SU-DHL-6 (cell line): ENCODE data around the gene DENND1B.
"Not testable (repeated sequence)": the region's sequence is repeated elsewhere in the genome, so short reads cannot be mapped to it uniquely, and the experiment has no call there.

Experiments
- H2AFZ ChIP-seq: fragments of 200-600 bp; sonication (generic); 2 replicates; pipeline ENCODE4 v1.6.1; 2014; ENCODE audit warnings: low read depth, mild to moderate bottlenecking, moderate library complexity, mixed read lengths, antibody characterized with exemption, low read length; ENCODE audit not compliant: severe bottlenecking
- H3F3A ChIP-seq: fragments of 200-600 bp; shearing (Covaris generic); 2 replicates; pipeline ENCODE4 v1.6.0; 2016; ENCODE audit warnings: antibody characterized with exemption, mild to moderate bottlenecking; ENCODE audit not compliant: insufficient read depth
- H3K27ac ChIP-seq: fragments of 200-600 bp; sonication (generic); 2 replicates; pipeline ENCODE4 v1.5.1; 2016; ENCODE audit warnings: low read depth, mild to moderate bottlenecking, low read length, moderate library complexity, mixed read lengths
- H3K27me3 ChIP-seq: fragments of 200-600 bp; sonication (generic), shearing (Covaris generic); 2 replicates; pipeline ENCODE4 v1.6.0; 2014; ENCODE audit warnings: mild to moderate bottlenecking, low read length
- H3K36me3 ChIP-seq: fragments of 200-600 bp; sonication (generic); 2 replicates; pipeline ENCODE4 v1.6.1; 2014; ENCODE audit warnings: mild to moderate bottlenecking, low read length, mixed read lengths
- H3K4me2 ChIP-seq: fragments of 300-600, 200-600 bp; shearing (Covaris generic), sonication (generic); 2 replicates; pipeline ENCODE4 v1.6.0; 2014; ENCODE audit warnings: low read length, low read depth, mild to moderate bottlenecking; ENCODE audit not compliant: poor library complexity, severe bottlenecking
- H3K4me3 ChIP-seq: fragments of 200-600 bp; sonication (generic); 2 replicates; pipeline ENCODE4 v1.5.1; 2014; ENCODE audit warnings: antibody characterized with exemption, low read length, mild to moderate bottlenecking, mixed read lengths; ENCODE audit not compliant: insufficient read depth, poor library complexity, severe bottlenecking
- H3K79me2 ChIP-seq: fragments of 200-600 bp; sonication (generic); 2 replicates; pipeline ENCODE4 v1.6.1; 2014; ENCODE audit warnings: mild to moderate bottlenecking, low read length, moderate library complexity; ENCODE audit not compliant: insufficient read depth
- H3K9ac ChIP-seq: fragments of 200-600 bp; sonication (generic); 2 replicates; pipeline ENCODE4 v1.7.0; 2014; ENCODE audit warnings: mild to moderate bottlenecking, low read length
- H3K9me2 ChIP-seq: fragments of 200-600 bp; sonication (generic); replicated peaks from 2 replicates; pipeline ENCODE4 v1.6.1; 2014; ENCODE audit warnings: low read length; ENCODE audit not compliant: insufficient read depth
- H3K9me3 ChIP-seq: fragments of 200-600 bp; sonication (generic); 2 replicates; pipeline ENCODE4 v1.6.1; 2014; ENCODE audit warnings: low read length, mixed read lengths; ENCODE audit not compliant: insufficient read depth
- H4K20me1 ChIP-seq: fragments of 200-600 bp; sonication (generic); 2 replicates; pipeline ENCODE4 v1.6.1; 2014; ENCODE audit warnings: low read depth, mild to moderate bottlenecking, antibody characterized with exemption, low read length, moderate library complexity, mixed read lengths
- EZH2phosphoT487 ChIP-seq: fragments of 200-600 bp; sonication (generic), shearing (Covaris generic); conservative IDR thresholded peaks from 2 replicates; pipeline ENCODE4 v1.6.1; 2018; ENCODE audit warnings: mild to moderate bottlenecking, antibody characterized with exemption, low read length, moderate library complexity, mixed read lengths
- TF ChIP-seq, protein P1 (sequence below): fragments of 200-600 bp; sonication (generic); IDR thresholded peaks from one replicate; pipeline ENCODE4 v1.5.1; 2017; ENCODE audit warnings: antibody characterized with exemption, mild to moderate bottlenecking, low read length, moderate library complexity; ENCODE audit not compliant: insufficient read depth, poor library complexity, severe bottlenecking

The DENND1B gene

GRCh38 chr1:197515421-197515820 lies 259.9 kb downstream of the DENND1B start:
- Histone ChIP-seq H3K9me3 (no peaks in the 10 kb centered on the region), H3K79me2 (no peaks in the 10 kb centered on the region), H3K9me2 (no peaks in the 10 kb centered on the region), H4K20me1 (no peaks in the 10 kb centered on the region), H3F3A (0 out of 2 replicates have a peak, but pooled peaks cover 3% of the 10 kb centered on the region), H3K4me2 (no peak overlapping the region), H3K9ac (no peak overlapping the region), H3K4me3 (no peak overlapping the region), H3K27me3 (no peaks in the 10 kb centered on the region), H3K27ac (no peak overlapping the region), H3K36me3 (peaks cover 8% of the 10 kb centered on the region), H2AFZ (no peak overlapping the region)
- no peak for TF ChIP-seq EZH2phosphoT487
- TF ChIP-seq, protein P1, sequence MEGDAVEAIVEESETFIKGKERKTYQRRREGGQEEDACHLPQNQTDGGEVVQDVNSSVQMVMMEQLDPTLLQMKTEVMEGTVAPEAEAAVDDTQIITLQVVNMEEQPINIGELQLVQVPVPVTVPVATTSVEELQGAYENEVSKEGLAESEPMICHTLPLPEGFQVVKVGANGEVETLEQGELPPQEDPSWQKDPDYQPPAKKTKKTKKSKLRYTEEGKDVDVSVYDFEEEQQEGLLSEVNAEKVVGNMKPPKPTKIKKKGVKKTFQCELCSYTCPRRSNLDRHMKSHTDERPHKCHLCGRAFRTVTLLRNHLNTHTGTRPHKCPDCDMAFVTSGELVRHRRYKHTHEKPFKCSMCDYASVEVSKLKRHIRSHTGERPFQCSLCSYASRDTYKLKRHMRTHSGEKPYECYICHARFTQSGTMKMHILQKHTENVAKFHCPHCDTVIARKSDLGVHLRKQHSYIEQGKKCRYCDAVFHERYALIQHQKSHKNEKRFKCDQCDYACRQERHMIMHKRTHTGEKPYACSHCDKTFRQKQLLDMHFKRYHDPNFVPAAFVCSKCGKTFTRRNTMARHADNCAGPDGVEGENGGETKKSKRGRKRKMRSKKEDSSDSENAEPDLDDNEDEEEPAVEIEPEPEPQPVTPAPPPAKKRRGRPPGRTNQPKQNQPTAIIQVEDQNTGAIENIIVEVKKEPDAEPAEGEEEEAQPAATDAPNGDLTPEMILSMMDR: no peak

GRCh38 chr1:197510691-197511378 lies 264.4 kb downstream of the DENND1B start:
- H3K27me3 ChIP-seq: no peaks in the 10 kb centered on the region
- no peak overlapping the region for H3K4me3 ChIP-seq
- H3K79me2 ChIP-seq: no peaks in the 10 kb centered on the region
- no peak overlapping the region for H3K4me2 ChIP-seq
- H3K27ac ChIP-seq: no peak overlapping the region
- H3F3A ChIP-seq: 0 out of 2 replicates have a peak, but pooled peaks cover 3% of the 10 kb centered on the region
- H3K9me2 ChIP-seq: no peaks in the 10 kb centered on the region
- TF ChIP-seq, protein P1: no peak
- H3K9me3 ChIP-seq: no peaks in the 10 kb centered on the region
- H3K9ac ChIP-seq: no peak overlapping the region
- H3K36me3 ChIP-seq: peaks cover 21% of the 10 kb centered on the region
- 0 out of 2 replicates have a peak, but pooled peaks cover 3% of the 10 kb centered on the region for H4K20me1 ChIP-seq
- H2AFZ ChIP-seq: no peak overlapping the region

GRCh38 chr1:197496722-197497121 lies 278.6 kb downstream of the DENND1B start:
- H3K27ac ChIP-seq: no peak overlapping the region
- H3K4me2 ChIP-seq: no peak overlapping the region
- no peak overlapping the region for H3K9ac ChIP-seq
- no peak overlapping the region for H3K4me3 ChIP-seq
- TF ChIP-seq, protein P1: no peak
- TF ChIP-seq EZH2phosphoT487: no peak
- no peaks in the 10 kb centered on the region for H3K27me3 ChIP-seq
- H3K9me3 ChIP-seq: no peaks in the 10 kb centered on the region
- H4K20me1 ChIP-seq: no peaks in the 10 kb centered on the region
- no peaks in the 10 kb centered on the region for H3K79me2 ChIP-seq
- no peaks in the 10 kb centered on the region for H3K9me2 ChIP-seq
- H2AFZ ChIP-seq: no peak overlapping the region
- H3F3A ChIP-seq: no peaks in the 10 kb centered on the region
- no peaks in the 10 kb centered on the region for H3K36me3 ChIP-seq

- H3K4me3 ChIP-seq, H3K27ac ChIP-seq, H3K27me3 ChIP-seq, H3F3A ChIP-seq, H4K20me1 ChIP-seq, H3K9me3 ChIP-seq, H2AFZ ChIP-seq, H3K9me2 ChIP-seq, H3K79me2 ChIP-seq, H3K36me3 ChIP-seq, H3K9ac ChIP-seq, H3K4me2 ChIP-seq: not testable (repeated sequence)
These were observed 283.8 kb downstream of the DENND1B start for GRCh38 chr1:197491505-197491904.
